Stimulated activated CD4-positive, alpha-beta T cell treated with anti-CD3 and anti-CD28 coated beads, TNF-alpha, amount 100 ng/mL, for 4 hours (primary cell): ENCODE data around the gene ZNF474.
"Not testable (repeated sequence)": the region's sequence is repeated elsewhere in the genome, so short reads cannot be mapped to it uniquely, and the experiment has no call there.

Experiments
- DNase-seq, 3 experiments: peaks; one replicate each; pipeline ENCODE4 v3.0.0-alpha.2; 2020; ENCODE audit warnings: low read depth in 3 of 3

ZNF474 gene

DNA sequence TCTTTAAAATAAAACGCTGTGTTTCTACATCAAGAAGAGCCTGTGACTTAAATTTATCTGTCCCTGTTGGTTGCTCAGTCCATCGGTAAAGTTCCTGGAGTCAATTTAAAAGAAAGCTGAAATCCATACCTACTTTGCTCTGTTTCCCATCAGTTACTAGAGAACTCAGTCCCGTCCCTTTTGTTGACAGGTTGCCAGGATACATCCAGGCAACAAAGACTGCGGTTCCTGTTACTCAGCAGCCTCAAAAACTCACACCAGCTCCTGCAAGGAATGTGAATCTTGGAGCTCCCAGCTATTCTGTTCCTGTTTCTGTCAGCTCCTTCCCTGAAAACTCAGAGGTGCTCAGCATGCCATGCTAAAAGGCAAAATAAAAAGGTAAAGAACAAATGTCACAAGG, at the start of gene ZNF474:
ZNF474 (plus strand) TSS at position 241 of the 400 bp plus-strand sequence. CDS start 22,445 bp downstream, outside the sequence.
- DNase-seq = no peak

DNA sequence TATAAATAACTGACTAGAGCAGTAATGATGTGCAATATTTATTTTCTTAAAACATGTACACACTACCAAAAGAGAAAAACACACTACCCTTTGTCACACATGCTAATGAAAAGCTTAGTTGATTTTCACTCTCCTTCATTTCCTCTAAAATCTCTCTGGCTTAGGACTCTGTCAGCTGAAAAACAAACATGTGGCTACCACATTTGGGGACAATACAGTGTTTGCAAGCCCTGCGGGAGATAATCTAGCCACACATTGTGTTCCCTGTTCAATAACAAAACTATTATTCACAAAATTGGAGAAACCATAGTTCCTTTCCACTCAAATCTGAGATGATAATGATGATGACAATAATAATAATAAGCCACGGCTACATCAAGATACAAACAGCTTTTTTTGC, 47.8 kb upstream of the ZNF474 start:
- DNase-seq = no peak

DNA sequence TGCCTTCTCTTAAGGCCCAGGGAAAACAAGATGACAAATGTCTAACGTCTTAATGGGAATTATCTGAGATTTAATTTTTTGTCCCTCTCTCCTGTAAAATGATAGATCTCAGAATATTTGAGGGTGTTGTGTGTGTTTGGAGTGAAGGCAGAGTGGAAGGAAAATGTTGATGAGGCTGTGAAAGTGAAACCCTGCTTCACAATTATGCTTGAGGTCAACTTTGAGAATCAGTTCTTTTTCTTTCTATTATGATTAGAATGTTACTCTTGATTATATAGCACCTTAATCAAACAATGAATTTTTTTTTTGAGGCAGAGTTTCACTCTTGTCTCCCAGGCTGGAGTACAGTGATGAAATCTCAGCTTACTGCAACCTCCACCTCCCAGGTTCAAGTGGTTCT, 45.8 kb upstream of the ZNF474 start:
- no peak for DNase-seq

DNA sequence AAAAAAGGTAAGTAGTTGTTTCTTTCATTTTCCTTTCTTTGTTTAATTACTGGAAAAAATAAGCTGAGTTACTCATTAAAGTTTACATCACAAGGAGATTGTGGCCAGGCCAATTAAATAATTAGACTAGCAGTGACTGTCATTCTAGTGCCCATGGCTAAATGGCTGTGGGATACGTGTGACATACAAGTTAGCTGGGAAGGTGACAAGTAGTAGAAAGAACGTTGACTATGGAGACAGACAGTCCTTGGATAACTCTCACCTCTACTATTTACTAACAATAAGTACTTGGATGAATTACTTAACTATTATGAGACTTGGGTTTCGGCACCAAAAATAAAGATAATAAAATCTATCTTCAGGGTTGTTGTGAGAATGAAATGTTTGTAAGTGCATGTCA, 44.3 kb upstream of the ZNF474 start:
- no peak for DNase-seq

DNA sequence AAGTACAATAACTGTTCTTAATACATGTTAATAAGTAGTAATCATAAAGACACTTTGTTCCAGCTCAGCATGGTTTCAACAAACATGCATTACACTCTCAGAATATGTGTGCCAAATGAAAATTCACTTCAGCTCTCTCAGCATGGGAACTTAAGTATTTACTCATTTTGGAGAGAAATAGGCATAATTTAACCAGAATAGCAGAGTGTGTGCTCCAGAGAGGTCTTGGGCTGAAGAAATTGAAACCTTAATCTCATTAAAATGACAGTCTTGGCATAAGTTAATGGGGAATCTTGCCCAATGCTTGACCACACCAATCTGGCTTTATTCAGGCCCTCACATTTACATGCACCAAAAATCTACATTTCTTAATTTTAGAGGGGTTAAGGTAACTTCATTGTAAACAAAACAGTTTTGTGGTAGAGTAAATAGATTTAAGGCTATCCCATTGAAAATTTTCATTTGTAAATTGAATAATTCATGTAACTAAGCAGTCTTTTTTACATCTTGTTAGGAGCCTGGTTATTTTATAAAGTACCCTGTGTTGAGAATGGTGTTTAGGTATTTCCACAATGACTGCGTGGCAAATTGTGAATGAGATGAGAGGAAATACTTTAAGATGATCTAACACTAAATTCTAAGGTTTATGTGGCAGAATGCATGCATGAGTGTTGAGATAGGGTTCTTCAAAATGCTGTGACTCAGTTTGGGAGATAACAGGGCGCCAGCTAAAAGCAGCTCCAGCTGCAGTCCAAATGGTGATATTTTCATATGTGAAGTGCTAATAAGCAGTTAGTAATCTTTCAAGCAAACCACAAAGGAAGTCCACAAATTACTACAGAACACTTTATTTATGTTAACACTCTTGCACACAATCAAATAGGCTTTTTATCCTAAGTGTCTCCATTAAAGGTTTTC, 40.0 kb upstream of the ZNF474 start:
- DNase-seq = no peak

DNA sequence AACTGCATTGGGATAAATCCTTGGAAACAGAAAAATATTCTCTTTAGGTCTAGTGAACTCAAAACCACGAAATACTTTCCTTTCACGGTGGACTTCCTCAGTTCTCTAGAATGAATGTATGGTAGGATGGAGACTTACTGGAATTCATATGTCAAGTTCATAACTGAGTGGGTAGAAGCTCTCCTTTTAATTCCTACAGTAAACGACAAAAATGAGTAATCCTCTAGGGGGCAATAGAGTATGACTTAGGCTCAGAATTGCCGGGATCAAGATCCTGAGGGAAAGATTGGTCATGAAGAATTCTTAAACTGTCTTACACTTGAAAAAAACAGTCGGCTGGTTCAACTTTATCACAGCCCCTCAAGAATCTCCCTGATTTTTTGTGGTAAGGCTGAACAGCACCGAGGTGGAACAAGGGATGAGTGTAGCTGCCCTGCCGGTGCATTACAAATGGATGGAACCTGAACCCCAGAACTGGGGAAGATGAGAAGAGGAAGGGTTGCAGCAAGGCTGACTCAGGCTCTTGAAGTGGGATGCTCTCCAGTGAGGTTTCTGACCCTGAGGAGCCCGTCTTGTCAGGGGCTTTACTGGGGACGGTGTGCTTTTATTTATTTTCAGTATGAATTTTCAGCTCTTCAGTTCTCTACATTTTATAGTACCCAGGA, 37.3 kb upstream of the ZNF474 start:
- DNase-seq = no peak

DNA sequence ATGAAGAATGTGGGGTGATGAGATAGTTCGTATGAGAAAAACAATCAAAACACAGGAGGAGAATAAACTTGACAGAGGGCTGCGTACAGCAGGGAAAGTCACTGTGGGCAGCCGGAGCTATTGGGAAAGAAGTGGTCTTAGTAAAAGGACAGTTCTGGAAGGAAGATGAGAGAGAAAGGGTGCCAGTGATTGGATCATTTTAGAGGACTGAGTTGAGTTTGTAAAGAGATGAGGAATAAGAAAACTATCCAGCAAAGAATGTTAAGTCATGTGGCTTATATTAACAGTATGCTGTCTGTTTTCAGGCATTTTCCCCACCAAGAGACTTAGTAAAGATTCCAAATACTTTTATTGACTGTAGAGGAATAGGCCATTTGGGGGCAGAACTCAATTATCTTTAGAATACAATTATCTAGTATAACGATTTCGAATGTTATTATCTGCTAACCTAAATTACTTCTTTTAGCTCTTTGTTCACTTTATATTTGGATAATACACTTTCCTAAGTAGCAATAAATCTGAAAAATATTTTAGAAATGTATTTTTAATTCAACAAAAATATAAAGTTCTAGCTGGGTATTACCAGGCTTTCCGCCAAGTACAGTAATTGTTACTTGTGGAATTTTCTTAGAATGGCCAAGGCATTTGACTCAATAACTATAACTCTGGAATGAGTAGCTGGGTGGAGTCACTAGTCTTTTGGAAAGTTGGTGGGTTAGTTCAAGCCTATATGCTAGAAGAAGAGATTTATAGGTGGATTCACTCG, 35.7 kb upstream of the ZNF474 start:
- no peak for DNase-seq

DNA sequence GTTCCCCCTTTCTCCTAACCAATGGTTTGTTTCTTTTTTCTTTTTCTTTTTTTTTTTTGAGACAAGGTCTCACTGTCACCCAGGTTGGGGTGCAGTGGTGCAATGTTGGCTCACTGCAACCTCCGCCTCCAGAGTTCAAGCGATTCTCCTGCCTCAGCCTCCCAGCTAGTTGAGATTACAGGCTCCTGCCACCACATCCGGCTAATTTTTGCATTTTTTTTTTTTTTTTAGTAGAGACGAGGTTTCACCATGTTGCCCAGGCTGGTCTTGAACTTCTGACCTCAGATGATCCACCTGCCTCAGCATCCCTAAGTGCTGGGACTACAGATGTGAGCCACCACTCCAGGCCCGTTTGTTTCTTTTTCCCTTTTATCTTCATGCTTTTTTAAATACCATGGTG, 35.1 kb upstream of the ZNF474 start:
- not testable (repeated sequence) for DNase-seq

DNA sequence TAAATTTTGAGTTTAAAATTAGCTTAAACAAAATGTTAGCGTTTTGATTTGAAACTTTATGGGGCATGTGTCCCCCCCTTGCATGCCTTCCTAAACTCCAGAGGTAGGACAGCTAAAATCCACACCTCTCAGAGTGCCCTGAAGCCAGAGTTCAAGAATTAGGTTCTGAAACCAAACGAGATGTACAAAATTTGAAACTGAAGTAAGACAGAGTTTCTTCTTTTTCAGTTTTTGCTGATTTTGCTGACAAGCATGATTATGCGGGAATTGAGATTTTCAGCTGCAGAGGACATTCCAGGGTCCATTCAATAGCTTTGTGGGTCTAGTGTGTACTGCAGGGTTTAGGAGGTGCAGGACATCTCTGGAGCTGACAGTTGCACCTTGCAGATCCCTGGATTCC, 34.2 kb upstream of the ZNF474 start:
- no peak for DNase-seq

DNA sequence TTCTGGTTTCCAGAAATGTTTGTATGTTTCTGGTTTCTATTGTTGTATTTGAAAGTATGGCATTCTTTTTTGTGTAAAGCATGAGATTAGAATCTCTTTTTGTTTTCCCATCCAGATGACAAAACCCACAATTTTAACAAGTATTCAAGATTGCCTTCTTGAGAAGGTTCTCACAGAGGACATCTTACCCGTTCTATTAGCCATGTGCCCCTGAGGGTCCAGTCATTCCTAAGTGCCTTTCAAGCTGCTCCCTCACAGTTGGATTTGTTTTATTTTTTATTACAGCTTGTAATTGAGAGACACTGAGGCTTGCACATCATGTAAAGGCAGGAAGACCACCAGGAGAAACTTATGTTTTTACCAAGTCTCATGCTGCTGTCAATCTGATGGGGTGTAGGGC, 32.0 kb upstream of the ZNF474 start:
- no peak for DNase-seq

DNA sequence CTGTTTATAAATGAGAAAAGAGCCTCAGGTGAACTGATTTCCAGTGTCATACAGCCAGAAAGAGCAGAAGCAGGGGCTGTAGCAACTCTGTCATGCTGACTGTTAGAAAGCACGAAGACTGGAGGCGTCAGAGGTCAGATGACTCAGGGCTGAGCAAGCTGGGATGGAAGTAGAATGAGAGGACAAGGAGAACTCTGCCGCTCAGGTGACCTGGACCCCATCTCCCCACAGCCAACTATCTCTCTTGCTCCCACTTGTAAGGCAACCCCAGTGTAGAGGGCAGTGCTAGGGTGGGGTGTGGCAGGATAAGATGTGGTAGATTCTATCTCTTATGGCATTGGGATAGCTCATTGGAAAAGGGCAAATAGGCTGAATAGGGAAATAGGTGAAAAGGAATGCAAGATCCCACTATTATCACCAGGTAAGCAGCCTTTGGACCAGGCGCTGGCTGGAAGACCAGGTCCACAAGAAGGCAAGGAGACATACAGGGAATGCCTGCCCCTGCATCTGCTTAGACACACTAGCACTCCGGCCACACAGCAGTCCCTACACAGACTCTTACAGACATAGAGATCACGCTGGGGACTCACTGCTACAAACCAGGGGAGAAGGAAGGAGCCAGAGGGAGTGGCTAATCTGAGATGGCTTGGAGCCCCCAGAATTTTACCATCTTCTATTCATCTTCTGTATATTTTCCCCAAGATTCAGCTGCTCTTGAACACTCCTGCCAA, 30.1 kb upstream of the ZNF474 start:
- DNase-seq = no peak

DNA sequence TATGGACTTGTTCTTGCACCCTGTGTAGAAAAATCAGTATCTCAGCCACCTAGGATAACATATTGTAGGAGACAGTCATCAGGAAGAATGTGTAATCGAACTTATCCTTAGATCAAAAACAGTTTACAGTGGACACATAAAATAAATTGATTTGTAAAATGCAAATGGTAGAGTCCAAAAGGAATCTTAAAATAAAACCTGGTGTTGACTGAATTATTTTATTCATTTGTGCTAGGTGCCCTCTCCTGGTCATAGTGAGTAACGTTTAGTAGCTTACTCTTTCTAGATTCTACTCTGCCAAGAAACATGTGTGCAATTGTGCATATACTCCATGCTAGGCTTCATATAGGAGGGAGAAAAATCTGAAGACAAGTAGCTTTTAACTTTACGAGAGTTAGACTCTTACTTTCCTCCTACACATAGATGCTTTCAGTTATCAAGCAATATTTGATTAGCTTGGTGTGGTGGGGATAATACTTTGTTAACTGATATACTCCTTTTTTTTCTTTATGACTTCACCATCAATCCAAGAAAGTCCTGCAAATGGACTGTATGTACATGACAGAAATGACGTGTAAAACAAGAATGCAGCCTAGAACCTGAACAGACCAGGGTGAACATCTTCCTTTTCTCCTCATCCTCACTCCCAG, 27.6 kb upstream of the ZNF474 start:
- no peak for DNase-seq

DNA sequence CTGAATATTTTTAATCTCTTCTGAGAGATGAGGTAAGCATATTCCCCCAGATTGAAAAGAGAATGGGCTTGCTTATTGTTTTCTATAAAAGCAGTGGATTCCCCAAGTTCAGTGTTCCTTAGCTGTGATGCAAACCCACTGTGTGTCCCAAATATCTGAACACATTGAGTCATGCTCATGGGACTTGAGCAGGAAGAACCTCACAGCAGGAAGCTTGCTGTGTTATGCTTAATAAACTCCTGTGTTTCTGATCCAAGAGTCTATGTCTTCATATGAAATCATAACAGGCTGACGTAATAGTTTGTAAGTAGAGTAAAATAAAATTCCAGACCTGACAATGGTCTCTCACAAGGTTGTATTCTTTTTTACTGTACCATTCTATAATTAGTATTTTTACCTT, 26.5 kb upstream of the ZNF474 start:
- no peak for DNase-seq

DNA sequence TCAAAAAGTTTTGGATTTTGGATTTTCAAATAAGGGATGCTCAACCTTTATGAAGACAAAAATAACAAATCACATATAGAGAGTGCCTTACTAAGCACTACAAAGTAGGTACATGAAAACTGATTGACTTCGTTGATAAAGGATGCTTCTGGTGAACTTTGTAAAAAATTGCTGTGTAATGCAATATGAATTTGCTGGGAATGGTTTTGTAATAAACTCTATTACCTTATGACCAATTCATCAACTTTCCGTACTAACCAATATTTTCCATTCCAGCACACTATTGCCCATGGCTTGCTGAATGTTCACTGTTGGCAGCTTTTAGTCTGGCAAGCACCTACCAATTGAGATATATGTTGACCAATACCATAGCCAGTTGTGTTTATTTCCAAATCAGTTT, 23.4 kb upstream of the ZNF474 start:
- DNase-seq = no peak

DNA sequence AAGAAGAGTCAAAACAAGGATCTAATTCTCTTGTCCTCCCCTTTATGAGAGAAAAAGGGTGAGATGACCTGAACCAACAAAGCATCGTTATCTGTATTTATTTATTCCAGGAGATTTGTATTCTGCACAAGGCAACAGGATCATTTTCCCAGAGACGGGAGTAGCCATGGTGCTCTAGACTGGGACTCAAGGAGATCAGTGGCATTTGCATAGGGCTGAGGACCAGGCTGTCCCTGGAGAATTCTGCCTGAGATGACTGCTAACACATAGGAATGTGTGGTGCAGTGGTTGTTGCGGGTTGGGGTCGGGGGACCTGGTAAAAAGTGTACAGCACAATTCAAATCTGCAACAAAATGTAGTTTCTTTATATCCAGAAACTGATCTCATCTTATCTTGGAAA, 22.3 kb upstream of the ZNF474 start:
- no peak for DNase-seq

DNA sequence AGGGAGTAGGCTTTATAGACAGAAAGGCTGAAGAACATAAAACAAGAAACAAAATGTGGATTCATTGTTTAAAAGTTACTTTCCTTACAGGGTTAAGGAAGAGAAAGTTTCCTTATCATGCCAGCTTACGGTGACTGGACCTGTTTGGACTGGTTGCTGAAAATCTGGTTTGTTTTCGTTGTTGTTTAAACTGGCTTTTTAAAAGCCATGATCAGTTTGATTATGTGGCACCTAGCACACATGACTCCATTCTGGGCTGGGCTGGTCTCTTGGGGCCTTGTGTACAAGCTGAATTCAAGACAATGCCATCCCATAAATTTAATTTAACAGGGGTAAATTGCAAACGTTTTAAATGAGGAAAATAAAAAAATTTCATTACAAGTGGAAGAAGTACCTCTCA, 18.4 kb upstream of the ZNF474 start:
- no peak for DNase-seq

DNA sequence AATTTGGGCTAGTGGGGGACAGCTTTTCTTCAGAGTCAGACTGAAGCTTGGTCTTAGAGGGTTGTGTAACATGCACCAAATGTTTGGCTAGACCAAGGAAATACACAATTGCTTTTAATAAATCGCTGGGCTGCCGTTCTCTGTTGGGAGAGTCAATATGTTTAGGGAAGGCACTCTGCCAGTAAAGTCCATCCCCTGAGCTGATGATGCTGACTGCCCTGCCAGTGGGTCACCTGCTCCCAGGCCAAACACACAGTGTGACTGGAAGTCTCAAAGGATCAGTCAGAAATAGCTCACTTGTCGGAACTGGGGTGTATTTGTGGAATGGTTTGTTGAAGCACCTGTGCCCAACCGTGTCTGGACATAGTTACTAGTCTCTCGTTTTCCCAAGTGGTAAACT, 17.9 kb upstream of the ZNF474 start:
- no peak for DNase-seq

DNA sequence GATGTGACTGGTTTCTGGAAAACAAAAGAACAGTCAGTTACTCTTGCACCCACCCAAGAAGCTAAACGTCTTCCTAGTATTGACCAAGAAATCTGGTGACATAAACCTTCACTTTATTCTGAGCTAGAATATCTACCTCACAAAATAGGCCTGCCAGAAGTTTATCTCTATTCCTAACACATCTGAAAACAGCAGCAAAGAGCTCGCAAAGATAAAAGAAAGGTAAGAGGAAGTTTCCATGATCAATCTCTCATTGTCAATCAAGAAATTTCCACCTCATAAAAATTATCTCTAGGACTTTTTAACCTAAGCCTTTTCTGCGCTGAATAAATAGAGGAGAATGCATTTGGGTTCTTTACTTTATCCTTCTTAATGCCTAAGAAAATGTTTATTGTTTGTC, 17.3 kb upstream of the ZNF474 start:
- no peak for DNase-seq

DNA sequence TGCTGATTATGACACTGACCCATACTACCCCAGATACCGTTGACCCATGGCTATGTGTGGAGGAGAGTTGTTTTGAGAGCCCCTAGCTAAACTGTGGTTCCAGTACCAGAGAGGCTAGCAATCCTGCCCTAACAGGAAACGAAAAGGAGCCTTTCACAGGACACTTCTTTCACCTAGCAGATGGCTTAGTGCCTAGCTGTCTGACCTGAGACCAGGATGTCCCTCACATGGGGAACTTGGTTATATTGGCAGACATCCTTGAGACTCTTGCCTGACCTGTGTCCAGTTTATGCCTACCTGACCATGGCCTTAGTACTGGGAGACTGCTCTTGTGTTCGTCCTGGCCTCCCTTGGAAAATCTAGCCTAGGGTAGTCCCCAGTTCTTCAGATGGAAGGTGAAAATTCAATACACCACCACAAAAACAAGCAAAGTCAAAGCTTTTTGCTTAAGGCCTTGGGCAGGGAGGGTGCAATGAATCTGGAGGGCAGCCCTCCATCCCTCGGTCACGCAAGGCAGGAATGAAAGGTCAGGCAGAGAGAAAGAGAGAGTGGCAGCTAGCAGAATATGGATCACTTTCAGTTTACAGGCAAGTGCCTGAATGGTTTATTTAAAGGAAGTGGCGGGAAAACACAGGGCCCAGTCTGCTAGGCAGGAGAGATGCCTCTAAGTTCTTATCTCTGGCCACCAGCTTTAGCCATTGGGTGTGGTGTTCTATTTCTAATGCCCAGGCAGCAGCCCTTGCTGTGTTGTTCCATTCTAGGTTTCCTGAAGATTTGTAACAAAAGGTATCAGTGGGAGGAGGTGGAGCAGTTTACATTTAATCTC, 16.4 kb upstream of the ZNF474 start:
- DNase-seq = no peak

DNA sequence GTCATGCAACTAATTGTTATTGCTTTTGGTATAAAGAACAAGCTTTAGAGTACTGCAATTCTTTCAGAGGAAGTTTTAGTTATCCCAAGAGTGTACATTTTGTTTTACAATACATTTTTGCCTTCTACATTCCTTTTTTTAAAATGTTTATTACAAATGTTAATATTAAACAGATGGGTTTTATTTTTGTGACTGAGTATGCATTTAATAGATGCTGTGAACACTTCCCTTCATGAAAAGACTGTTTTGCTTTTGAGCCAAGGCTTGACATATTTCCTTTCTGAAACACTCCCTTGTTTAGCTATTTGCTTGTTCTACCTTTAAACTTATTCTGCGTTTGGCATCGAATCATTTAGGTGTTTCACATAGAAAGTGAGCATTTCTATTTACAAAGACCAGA, 14.8 kb upstream of the ZNF474 start:
- DNase-seq = no peak
